ENCODE results near the gene LCMT1. TPM values are rescaled to one million over a fixed set of nuclear protein-coding genes. Genes with fewer than 3 reads are reported as not detected.

Gene LCMT1
- total and polyA plus RNA-seq, 2 of the 13 experiments (the other 11 are each of a cell fraction or from before 2014, with no cell fraction given) = 41.2 to 48.7 TPM

DNA sequence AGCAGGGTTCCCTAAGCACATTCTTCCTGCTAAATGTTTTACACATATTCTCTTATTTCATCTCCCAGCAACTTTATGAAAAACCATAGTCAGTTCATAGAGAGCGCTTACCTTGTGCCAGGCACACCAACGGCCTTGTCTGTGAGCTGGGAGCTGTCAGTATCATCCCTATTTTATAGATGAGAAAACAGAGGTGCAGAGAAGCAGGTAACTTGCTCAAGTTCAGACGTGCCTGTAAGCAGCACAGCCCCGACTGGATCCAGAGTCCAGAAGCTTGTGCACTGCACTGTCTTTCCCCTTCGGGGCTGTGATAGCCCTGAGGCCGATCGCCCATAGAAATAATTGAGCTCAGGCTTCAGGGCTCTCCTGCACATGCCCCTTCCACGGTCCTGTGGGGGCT is 111.4 kb downstream of the LCMT1 start (continued):
- TF ChIP-seq, protein P1, sequence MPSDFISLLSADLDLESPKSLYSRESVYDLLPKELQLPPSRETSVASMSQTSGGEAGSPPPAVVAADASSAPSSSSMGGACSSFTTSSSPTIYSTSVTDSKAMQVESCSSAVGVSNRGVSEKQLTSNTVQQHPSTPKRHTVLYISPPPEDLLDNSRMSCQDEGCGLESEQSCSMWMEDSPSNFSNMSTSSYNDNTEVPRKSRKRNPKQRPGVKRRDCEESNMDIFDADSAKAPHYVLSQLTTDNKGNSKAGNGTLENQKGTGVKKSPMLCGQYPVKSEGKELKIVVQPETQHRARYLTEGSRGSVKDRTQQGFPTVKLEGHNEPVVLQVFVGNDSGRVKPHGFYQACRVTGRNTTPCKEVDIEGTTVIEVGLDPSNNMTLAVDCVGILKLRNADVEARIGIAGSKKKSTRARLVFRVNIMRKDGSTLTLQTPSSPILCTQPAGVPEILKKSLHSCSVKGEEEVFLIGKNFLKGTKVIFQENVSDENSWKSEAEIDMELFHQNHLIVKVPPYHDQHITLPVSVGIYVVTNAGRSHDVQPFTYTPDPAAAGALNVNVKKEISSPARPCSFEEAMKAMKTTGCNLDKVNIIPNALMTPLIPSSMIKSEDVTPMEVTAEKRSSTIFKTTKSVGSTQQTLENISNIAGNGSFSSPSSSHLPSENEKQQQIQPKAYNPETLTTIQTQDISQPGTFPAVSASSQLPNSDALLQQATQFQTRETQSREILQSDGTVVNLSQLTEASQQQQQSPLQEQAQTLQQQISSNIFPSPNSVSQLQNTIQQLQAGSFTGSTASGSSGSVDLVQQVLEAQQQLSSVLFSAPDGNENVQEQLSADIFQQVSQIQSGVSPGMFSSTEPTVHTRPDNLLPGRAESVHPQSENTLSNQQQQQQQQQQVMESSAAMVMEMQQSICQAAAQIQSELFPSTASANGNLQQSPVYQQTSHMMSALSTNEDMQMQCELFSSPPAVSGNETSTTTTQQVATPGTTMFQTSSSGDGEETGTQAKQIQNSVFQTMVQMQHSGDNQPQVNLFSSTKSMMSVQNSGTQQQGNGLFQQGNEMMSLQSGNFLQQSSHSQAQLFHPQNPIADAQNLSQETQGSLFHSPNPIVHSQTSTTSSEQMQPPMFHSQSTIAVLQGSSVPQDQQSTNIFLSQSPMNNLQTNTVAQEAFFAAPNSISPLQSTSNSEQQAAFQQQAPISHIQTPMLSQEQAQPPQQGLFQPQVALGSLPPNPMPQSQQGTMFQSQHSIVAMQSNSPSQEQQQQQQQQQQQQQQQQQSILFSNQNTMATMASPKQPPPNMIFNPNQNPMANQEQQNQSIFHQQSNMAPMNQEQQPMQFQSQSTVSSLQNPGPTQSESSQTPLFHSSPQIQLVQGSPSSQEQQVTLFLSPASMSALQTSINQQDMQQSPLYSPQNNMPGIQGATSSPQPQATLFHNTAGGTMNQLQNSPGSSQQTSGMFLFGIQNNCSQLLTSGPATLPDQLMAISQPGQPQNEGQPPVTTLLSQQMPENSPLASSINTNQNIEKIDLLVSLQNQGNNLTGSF (CRISPR knock-in tag; IDR thresholded peaks at IDR 0.05) = no peak
- TF ChIP-seq, protein P2, sequence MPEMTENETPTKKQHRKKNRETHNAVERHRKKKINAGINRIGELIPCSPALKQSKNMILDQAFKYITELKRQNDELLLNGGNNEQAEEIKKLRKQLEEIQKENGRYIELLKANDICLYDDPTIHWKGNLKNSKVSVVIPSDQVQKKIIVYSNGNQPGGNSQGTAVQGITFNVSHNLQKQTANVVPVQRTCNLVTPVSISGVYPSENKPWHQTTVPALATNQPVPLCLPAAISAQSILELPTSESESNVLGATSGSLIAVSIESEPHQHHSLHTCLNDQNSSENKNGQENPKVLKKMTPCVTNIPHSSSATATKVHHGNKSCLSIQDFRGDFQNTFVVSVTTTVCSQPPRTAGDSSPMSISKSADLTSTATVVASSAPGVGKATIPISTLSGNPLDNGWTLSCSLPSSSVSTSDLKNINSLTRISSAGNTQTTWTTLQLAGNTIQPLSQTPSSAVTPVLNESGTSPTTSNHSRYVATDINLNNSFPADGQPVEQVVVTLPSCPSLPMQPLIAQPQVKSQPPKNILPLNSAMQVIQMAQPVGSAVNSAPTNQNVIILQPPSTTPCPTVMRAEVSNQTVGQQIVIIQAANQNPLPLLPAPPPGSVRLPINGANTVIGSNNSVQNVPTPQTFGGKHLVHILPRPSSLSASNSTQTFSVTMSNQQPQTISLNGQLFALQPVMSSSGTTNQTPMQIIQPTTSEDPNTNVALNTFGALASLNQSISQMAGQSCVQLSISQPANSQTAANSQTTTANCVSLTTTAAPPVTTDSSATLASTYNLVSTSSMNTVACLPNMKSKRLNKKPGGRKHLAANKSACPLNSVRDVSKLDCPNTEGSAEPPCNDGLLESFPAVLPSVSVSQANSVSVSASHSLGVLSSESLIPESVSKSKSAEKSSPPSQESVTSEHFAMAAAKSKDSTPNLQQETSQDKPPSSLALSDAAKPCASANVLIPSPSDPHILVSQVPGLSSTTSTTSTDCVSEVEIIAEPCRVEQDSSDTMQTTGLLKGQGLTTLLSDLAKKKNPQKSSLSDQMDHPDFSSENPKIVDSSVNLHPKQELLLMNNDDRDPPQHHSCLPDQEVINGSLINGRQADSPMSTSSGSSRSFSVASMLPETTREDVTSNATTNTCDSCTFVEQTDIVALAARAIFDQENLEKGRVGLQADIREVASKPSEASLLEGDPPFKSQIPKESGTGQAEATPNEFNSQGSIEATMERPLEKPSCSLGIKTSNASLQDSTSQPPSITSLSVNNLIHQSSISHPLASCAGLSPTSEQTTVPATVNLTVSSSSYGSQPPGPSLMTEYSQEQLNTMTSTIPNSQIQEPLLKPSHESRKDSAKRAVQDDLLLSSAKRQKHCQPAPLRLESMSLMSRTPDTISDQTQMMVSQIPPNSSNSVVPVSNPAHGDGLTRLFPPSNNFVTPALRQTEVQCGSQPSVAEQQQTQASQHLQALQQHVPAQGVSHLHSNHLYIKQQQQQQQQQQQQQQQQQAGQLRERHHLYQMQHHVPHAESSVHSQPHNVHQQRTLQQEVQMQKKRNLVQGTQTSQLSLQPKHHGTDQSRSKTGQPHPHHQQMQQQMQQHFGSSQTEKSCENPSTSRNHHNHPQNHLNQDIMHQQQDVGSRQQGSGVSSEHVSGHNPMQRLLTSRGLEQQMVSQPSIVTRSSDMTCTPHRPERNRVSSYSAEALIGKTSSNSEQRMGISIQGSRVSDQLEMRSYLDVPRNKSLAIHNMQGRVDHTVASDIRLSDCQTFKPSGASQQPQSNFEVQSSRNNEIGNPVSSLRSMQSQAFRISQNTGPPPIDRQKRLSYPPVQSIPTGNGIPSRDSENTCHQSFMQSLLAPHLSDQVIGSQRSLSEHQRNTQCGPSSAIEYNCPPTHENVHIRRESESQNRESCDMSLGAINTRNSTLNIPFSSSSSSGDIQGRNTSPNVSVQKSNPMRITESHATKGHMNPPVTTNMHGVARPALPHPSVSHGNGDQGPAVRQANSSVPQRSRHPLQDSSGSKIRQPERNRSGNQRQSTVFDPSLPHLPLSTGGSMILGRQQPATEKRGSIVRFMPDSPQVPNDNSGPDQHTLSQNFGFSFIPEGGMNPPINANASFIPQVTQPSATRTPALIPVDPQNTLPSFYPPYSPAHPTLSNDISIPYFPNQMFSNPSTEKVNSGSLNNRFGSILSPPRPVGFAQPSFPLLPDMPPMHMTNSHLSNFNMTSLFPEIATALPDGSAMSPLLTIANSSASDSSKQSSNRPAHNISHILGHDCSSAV (CRISPR knock-in tag; IDR thresholded peaks at IDR 0.05; ENCODE audit: borderline replicate concordance) = no peak
- 0 out of 2 replicates have a peak, but pooled peaks have one; percentile 44 for TF ChIP-seq KDM1A (CRISPR knock-in tag; IDR thresholded peaks at IDR 0.05)
- TF ChIP-seq ZFP37 (CRISPR knock-in tag; IDR thresholded peaks at IDR 0.05; ENCODE audit: borderline replicate concordance) = no peak
- no peak for TF ChIP-seq YY1 (IDR thresholded peaks at IDR 0.05; ENCODE audit: insufficient read depth, insufficient replicate concordance, low read depth, low read length)
- TF ChIP-seq EED (CRISPR knock-in tag; IDR thresholded peaks at IDR 0.05) = no peak
- TF ChIP-seq, protein P3, sequence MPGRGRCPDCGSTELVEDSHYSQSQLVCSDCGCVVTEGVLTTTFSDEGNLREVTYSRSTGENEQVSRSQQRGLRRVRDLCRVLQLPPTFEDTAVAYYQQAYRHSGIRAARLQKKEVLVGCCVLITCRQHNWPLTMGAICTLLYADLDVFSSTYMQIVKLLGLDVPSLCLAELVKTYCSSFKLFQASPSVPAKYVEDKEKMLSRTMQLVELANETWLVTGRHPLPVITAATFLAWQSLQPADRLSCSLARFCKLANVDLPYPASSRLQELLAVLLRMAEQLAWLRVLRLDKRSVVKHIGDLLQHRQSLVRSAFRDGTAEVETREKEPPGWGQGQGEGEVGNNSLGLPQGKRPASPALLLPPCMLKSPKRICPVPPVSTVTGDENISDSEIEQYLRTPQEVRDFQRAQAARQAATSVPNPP (CRISPR knock-in tag; IDR thresholded peaks at IDR 0.05) = no peak
- TF ChIP-seq HHEX (CRISPR knock-in tag; IDR thresholded peaks at IDR 0.05) = no peak
- TF ChIP-seq ZNF432 (CRISPR knock-in tag; IDR thresholded peaks at IDR 0.05; ENCODE audit: borderline replicate concordance) = no peak
- TF ChIP-seq, protein P4, sequence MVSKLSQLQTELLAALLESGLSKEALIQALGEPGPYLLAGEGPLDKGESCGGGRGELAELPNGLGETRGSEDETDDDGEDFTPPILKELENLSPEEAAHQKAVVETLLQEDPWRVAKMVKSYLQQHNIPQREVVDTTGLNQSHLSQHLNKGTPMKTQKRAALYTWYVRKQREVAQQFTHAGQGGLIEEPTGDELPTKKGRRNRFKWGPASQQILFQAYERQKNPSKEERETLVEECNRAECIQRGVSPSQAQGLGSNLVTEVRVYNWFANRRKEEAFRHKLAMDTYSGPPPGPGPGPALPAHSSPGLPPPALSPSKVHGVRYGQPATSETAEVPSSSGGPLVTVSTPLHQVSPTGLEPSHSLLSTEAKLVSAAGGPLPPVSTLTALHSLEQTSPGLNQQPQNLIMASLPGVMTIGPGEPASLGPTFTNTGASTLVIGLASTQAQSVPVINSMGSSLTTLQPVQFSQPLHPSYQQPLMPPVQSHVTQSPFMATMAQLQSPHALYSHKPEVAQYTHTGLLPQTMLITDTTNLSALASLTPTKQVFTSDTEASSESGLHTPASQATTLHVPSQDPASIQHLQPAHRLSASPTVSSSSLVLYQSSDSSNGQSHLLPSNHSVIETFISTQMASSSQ (IDR thresholded peaks at IDR 0.05; ENCODE audit: low read depth) = no peak
- TF ChIP-seq, protein P4 (CRISPR knock-in tag; IDR thresholded peaks at IDR 0.05; ENCODE audit: borderline replicate concordance) = no peak
